Adipose tissue (tissue), 3 donors: Measurements from ENCODE around the gene OTUD3. TPM values are rescaled to one million over a fixed set of nuclear protein-coding genes. Genes with fewer than 3 reads are reported as not detected.
"Not testable (repeated sequence)": the region's sequence is repeated elsewhere in the genome, so short reads cannot be mapped to it uniquely, and the experiment has no call there.

Experiments
- H3K27ac ChIP-seq: one replicate; pipeline ENCODE4 v1.5.1; 2013; ENCODE audit warnings: low read depth, low read length
- WGBS, 3 donors: extraction: QIAGEN DNeasy Blood & Tissue Kit; methylation state at CpG; one replicate each; pipeline ENCODE4 v1.1.7; 2013; 5-methylcytosine and 5-hydroxymethylcytosine counted together
- polyA plus RNA-seq, 3 donors: library from polyadenylated mRNA; stranded (reverse); fragments of 200-250 nt; gene quantifications; one replicate each; pipeline ENCODE4 v1.2.3, GENCODE V29; 2013
- donor health status: healthy with polysubstance abuse.
- donor health status: Bipolar disorder and iron deficiency.
- donor health status: healthy.

Gene OTUD3
- polyA plus RNA-seq, 3 donors: 1.1 to 4.8 (median 2.3) TPM

- no peak overlapping the region for H3K27ac ChIP-seq
- WGBS, 3 donors: 58 to 91% (median 87%) methylated on average over 5 of the region's 5 CpGs
Observed at GRCh38 chr1:19894218-19894617, 12.0 kb downstream of the OTUD3 start.

- H3K27ac ChIP-seq: no peak overlapping the region
- 93 to 97% (median 96%) methylated on average over 1 of the region's 1 CpG for WGBS, 3 donors
Observed at GRCh38 chr1:19901653-19902052, 19.5 kb downstream of the OTUD3 start.

GRCh38 chr1:19903621-19904020, 21.4 kb downstream of the OTUD3 start:
- 93 to 96% (median 94%) methylated on average over 7 of the region's 7 CpGs for WGBS, 3 donors
- no peak overlapping the region for H3K27ac ChIP-seq

- no peak overlapping the region for H3K27ac ChIP-seq
- WGBS, 3 donors: 95 to 97% (median 95%) methylated on average over 13 of the region's 13 CpGs
Observed at GRCh38 chr1:19907456-19907855, 25.3 kb downstream of the OTUD3 start.

- no peak overlapping the region for H3K27ac ChIP-seq
- WGBS, 3 donors: 91 to 95% (median 93%) methylated on average over 5 of the region's 5 CpGs
Observed at GRCh38 chr1:19909392-19909791, 27.2 kb downstream of the OTUD3 start.

GRCh38 chr1:19909971-19910370, 27.8 kb downstream of the OTUD3 start:
- WGBS, 3 donors: 86 to 96% (median 88%) methylated on average over 3 of the region's 3 CpGs

GRCh38 chr1:19910650-19911049, 28.5 kb downstream of the OTUD3 start:
- whole genome bisulfite sequencing, 3 donors: 89 to 91% (median 89%) methylated on average over 3 of the region's 3 CpGs
- H3K27ac ChIP-seq: no peak overlapping the region

More at GRCh38 chr1:19909971-19910370, 27.8 kb downstream of the OTUD3 start:
- H3K27ac ChIP-seq: no peak overlapping the region

GRCh38 chr1:19918057-19918456, 35.9 kb downstream of the OTUD3 start:
- WGBS, 3 donors: 10 to 21% (median 14%) methylated on average over 6 of the region's 6 CpGs
- no peak overlapping the region for H3K27ac ChIP-seq

- H3K27ac ChIP-seq: no peak overlapping the region
- 83 to 89% (median 87%) methylated on average over 19 of the region's 19 CpGs for WGBS, 3 donors
Observed at GRCh38 chr1:19920132-19920710, 38.0 kb downstream of the OTUD3 start.

GRCh38 chr1:19921310-19921709, 39.1 kb downstream of the OTUD3 start:
- no peak overlapping the region for H3K27ac ChIP-seq
- WGBS, 3 donors: 76 to 81% (median 78%) methylated on average over 12 to 13 of the region's 13 CpGs

- 41 to 71% (median 71%) methylated on average over 17 of the region's 17 CpGs for WGBS, 3 donors
Observed at GRCh38 chr1:19922015-19922688, 40.0 kb downstream of the OTUD3 start.

GRCh38 chr1:19923137-19923952, 41.1 kb downstream of the OTUD3 start, which contains the start of gene PLA2G2E:
Gene PLA2G2E (minus strand): TSS chr1:19923617. CDS start chr1:19923559, 58 bp downstream.
- H3K27ac ChIP-seq: no peak within 1 kb of the TSS
- 62 to 69% (median 63%) methylated on average over 13 to 14 of the region's 14 CpGs for WGBS, 3 donors

More at GRCh38 chr1:19922015-19922688, 40.0 kb downstream of the OTUD3 start:
- no peak overlapping the region for H3K27ac ChIP-seq

GRCh38 chr1:19923953-19924346, 41.8 kb downstream of the OTUD3 start:
- no peak overlapping the region for H3K27ac ChIP-seq
- 76 to 78% (median 76%) methylated on average over 13 of the region's 13 CpGs for WGBS, 3 donors

GRCh38 chr1:19925342-19926070, 43.3 kb downstream of the OTUD3 start:
- WGBS, 3 donors: 61 to 76% (median 69%) methylated on average over 7 of the region's 7 CpGs
- no peak overlapping the region for H3K27ac ChIP-seq

- WGBS, 3 donors: 54 to 64% (median 55%) methylated on average over 8 of the region's 8 CpGs
- no peak overlapping the region for H3K27ac ChIP-seq
Observed at GRCh38 chr1:19926296-19927129, 44.3 kb downstream of the OTUD3 start.

GRCh38 chr1:19927130-19927421, 44.9 kb downstream of the OTUD3 start:
- 28 to 73% (median 61%) methylated on average over 3 of the region's 3 CpGs for WGBS, 3 donors
- H3K27ac ChIP-seq: not testable (repeated sequence)

GRCh38 chr1:19932866-19933265, 50.7 kb downstream of the OTUD3 start:
- 0 to 94% (median 0%) methylated on average over 1 of the region's 1 CpG for WGBS, 3 donors

GRCh38 chr1:19934336-19934735, 52.1 kb downstream of the OTUD3 start:
- H3K27ac ChIP-seq: no peak overlapping the region
- WGBS, 3 donors: 86 to 88% (median 86%) methylated on average over 7 of the region's 7 CpGs

More at GRCh38 chr1:19932866-19933265, 50.7 kb downstream of the OTUD3 start:
- no peak overlapping the region for H3K27ac ChIP-seq
